ENCODE measurements around the gene GBA3. TPM values are rescaled to one million over a fixed set of nuclear protein-coding genes. Genes with fewer than 3 reads are reported as not detected.

The GBA3 gene
- total RNA-seq, 1 experiment from 2014 or later, result 0.09 TPM

DNA sequence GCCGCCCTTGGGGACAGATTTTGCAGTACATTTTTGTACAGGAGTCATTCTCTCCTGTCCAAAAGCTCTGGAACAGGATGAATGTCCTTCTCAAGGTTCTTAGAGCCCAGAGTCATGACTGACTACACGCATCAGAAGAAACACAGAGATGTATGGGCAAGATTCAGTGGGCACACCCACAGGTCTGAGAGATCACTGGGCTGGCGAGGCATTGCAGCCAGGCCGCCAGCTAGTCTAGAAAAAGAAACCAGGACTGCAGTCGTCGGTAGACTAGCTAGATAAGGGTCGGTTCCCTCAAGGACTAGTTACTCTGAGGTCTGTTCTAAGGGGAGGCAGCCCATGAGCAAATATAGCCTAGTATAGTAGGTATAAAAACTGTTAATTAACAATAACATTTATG is 19.8 kb downstream of the GBA3 start (continued):
- TF ChIP-seq, protein P1, sequence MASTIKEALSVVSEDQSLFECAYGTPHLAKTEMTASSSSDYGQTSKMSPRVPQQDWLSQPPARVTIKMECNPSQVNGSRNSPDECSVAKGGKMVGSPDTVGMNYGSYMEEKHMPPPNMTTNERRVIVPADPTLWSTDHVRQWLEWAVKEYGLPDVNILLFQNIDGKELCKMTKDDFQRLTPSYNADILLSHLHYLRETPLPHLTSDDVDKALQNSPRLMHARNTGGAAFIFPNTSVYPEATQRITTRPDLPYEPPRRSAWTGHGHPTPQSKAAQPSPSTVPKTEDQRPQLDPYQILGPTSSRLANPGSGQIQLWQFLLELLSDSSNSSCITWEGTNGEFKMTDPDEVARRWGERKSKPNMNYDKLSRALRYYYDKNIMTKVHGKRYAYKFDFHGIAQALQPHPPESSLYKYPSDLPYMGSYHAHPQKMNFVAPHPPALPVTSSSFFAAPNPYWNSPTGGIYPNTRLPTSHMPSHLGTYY (CRISPR knock-in tag; IDR thresholded peaks at IDR 0.05), result no peak
- no peak for TF ChIP-seq SMAD3 (CRISPR knock-in tag; IDR thresholded peaks at IDR 0.05; ENCODE audit: borderline replicate concordance)

- POLR2A ChIA-PET, result no interaction called here
- ATAC-seq (no peak), DNase-seq (ENCODE audit: low spot score) (no peak)
- Mint-ChIP-seq H3K27me3 (ENCODE audit: low read depth) (no peaks in the 10 kb centered on the region), H3K4me1 (0 out of 2 replicates have a peak, but pooled peaks cover 3% of the 10 kb centered on the region), H3K36me3 (no peaks in the 10 kb centered on the region), H3K4me3 (no peak overlapping the region), H3K27ac (no peak overlapping the region), H3K9me3 (no peaks in the 10 kb centered on the region)
- CTCF ChIA-PET, result no interaction called here
- TF ChIP-seq NFYB (CRISPR knock-in tag; conservative IDR thresholded peaks at IDR 0.05; ENCODE audit: low read depth) (no peak), ZNF317 (CRISPR knock-in tag; IDR thresholded peaks at IDR 0.05; ENCODE audit: borderline replicate concordance, low read depth) (no peak), ZNF396 (CRISPR knock-in tag; IDR thresholded peaks at IDR 0.05; ENCODE audit: borderline replicate concordance) (no peak), ZNF232 (CRISPR knock-in tag; IDR thresholded peaks at IDR 0.05) (no peak), ATF1 (CRISPR knock-in tag; IDR thresholded peaks at IDR 0.05) (no peak), CDX4 (CRISPR knock-in tag; IDR thresholded peaks at IDR 0.05; ENCODE audit: borderline replicate concordance) (no peak), TP53 (CRISPR knock-in tag; IDR thresholded peaks at IDR 0.05) (no peak), ZNF532 (CRISPR knock-in tag; IDR thresholded peaks at IDR 0.05; ENCODE audit: borderline replicate concordance) (no peak), ZNF263 (CRISPR knock-in tag; IDR thresholded peaks at IDR 0.05; ENCODE audit: low read depth) (no peak)
- TF ChIP-seq, protein P2, sequence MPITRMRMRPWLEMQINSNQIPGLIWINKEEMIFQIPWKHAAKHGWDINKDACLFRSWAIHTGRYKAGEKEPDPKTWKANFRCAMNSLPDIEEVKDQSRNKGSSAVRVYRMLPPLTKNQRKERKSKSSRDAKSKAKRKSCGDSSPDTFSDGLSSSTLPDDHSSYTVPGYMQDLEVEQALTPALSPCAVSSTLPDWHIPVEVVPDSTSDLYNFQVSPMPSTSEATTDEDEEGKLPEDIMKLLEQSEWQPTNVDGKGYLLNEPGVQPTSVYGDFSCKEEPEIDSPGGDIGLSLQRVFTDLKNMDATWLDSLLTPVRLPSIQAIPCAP (CRISPR knock-in tag; IDR thresholded peaks at IDR 0.05), result no peak
- TF ChIP-seq, protein P3, sequence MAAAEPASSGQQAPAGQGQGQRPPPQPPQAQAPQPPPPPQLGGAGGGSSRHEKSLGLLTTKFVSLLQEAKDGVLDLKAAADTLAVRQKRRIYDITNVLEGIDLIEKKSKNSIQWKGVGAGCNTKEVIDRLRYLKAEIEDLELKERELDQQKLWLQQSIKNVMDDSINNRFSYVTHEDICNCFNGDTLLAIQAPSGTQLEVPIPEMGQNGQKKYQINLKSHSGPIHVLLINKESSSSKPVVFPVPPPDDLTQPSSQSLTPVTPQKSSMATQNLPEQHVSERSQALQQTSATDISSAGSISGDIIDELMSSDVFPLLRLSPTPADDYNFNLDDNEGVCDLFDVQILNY (CRISPR knock-in tag; IDR thresholded peaks at IDR 0.05), result no peak
These were observed 21.1 kb downstream of the GBA3 start for GRCh38 chr4:22713841-22714240.

DNA sequence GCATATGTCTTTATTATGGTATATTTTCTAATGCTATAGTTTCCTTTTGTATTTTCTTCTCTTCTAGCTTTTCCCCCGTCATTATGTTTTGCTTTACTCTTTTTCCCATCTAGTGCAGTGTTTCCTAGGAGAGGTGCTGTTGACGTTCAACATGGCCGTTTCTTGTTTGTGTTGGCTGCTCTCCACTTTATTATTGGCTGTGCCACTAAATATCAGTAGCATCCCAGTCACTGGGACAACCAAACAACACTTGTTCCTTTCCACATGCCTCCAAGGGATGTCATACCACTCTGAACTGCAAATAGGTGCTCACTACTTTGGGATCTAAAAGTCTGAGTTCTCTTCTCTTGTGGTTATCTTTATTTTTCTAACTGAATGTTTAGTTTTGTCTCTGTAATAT is 26.5 kb downstream of the GBA3 start:
- Mint-ChIP-seq H3K36me3 (no peaks in the 10 kb centered on the region), H3K27ac (no peak overlapping the region), H3K4me3 (no peak overlapping the region), H3K27me3 (ENCODE audit: low read depth) (no peaks in the 10 kb centered on the region), H3K9me3 (peaks cover 6% of the 10 kb centered on the region), H3K4me1 (peaks cover 7% of the 10 kb centered on the region; the same call in 1 of the 2 replicates)
- CTCF ChIA-PET, result no interaction called here
- ATAC-seq (no peak), DNase-seq (ENCODE audit: low spot score) (no peak)
- POLR2A ChIA-PET, result no interaction called here
- no peak for TF ChIP-seq ZNF532 (CRISPR knock-in tag; IDR thresholded peaks at IDR 0.05; ENCODE audit: borderline replicate concordance)
- TF ChIP-seq ZNF138 (CRISPR knock-in tag; conservative IDR thresholded peaks at IDR 0.05), result no peak
- no peak for TF ChIP-seq ZNF423 (CRISPR knock-in tag; IDR thresholded peaks at IDR 0.05)
- no peak for TF ChIP-seq NFE2L1 (CRISPR knock-in tag; IDR thresholded peaks at IDR 0.05)
- no peak for TF ChIP-seq TEAD1 (CRISPR knock-in tag; IDR thresholded peaks at IDR 0.05)
- TF ChIP-seq STAT6 (CRISPR knock-in tag; conservative IDR thresholded peaks at IDR 0.05; ENCODE audit: low read depth), result no peak
- no peak for TF ChIP-seq MYBL2 (CRISPR knock-in tag; IDR thresholded peaks at IDR 0.05)

All from WTC11 (cell line).